Right lobe of liver (tissue), 6 donors: Measurements from ENCODE around the gene LYRM7. TPM values are rescaled to one million over a fixed set of nuclear protein-coding genes. Genes with fewer than 3 reads are reported as not detected.

Experiments used
- ATAC-seq, 4 donors: fragments of 200-7000 bp; cut with Tn5 transposase; one replicate each; pipeline ENCODE4 v1.9.1; 2020; ENCODE audit warnings: mild to moderate bottlenecking in 4 of 4, moderate library complexity in 4 of 4
- DNase-seq, 3 donors: peaks; one replicate each; pipeline ENCODE4 v3.0.0-alpha.2; 2020
- H3K27ac ChIP-seq, 3 donors: fragments of 200-600 bp; one replicate each; pipeline ENCODE4 v1.8.0; 2022
- H3K27me3 ChIP-seq, 2 donors: fragments of 200-600 bp; one replicate each; pipeline ENCODE4 v1.8.0; 2022
- H3K36me3 ChIP-seq, 4 donors: fragments of 200-600 bp; sonication (generic) in 1 of 4; one replicate each; pipeline versions ENCODE4 v1.5.1 to v1.8.0; 2017 to 2022; ENCODE audit warnings: control low read depth in 1 of 4
- H3K4me1 ChIP-seq, 4 donors: fragments of 200-600 bp; sonication (generic) in 1 of 4; one replicate each; pipeline versions ENCODE4 v1.5.1 to v1.8.0; 2017 to 2022; ENCODE audit warnings: control low read depth in 1 of 4
- H3K4me3 ChIP-seq, 3 donors: fragments of 200-600 bp; one replicate each; pipeline ENCODE4 v1.8.0; 2022
- H3K9me3 ChIP-seq, 4 donors: fragments of 200-600 bp; sonication (generic) in 1 of 4; one replicate each; pipeline versions ENCODE4 v1.5.1 to v1.8.0; 2017 to 2022; ENCODE audit warnings: control low read depth in 1 of 4
- POLR2A ChIP-seq: fragments of 450-650 bp; IDR thresholded peaks from one replicate; pipeline ENCODE4 v1.6.1; 2017; ENCODE audit warnings: antibody characterized with exemption, mild to moderate bottlenecking
- WGBS: methylation state at CpG from one replicate; pipeline ENCODE4 v1.1.6; 2018; ENCODE audit warnings: low coverage, low lambda C conversion rate; ENCODE audit not compliant: insufficient coverage; ENCODE audit errors: missing lambda C conversion rate; 5-methylcytosine and 5-hydroxymethylcytosine counted together
- intact Hi-C, 2 donors: fragments of 100-400 bp; cut with DNase I; formaldehyde crosslinking; loops; one replicate each; pipeline versions ENCODE4 v1.11.2 to v1.14.1; 2022
- total RNA-seq, 6 experiments: library from RNA; depleted of rRNA in 2 of 6; stranded (reverse); fragments of >200 nt in 2 of 6; fragmentation: NEBNext Ultra II Directional in 3 of 6; extraction: Animal tissue kit (Norgen Biotek cat#: 25700) in 3 of 6; gene quantifications; one replicate each; pipeline versions ENCODE4 v1.1.0 to v1.2.4, GENCODE V29; 2016 to 2023
- TF ChIP-seq, protein P1 (sequence below), 4 donors: fragments of 200-600 bp in 3 of 4; fragments of 450-650 bp in 1 of 4; IDR thresholded peaks; one replicate each; pipeline versions ENCODE4 v1.5.1 to v1.8.0; 2016 to 2022; ENCODE audit warnings: antibody characterized with exemption in 4 of 4, mild to moderate bottlenecking in 2 of 4
- donor health status: DM: no; HTN: yes; CAD: no.
- donor health status: DM: no; HTN: no; CAD: no.
- donor health status: DM: no; HTN: no; CAD: no.
- donor health status: DM: no; HTN: yes; CAD: no.
- donor health status: DM: no; HTN: yes; CAD: no.

LYRM7 gene
- total RNA-seq, 6 experiments from 2014 or later: 4.4 to 9.5 (median 5.6) TPM

DNA sequence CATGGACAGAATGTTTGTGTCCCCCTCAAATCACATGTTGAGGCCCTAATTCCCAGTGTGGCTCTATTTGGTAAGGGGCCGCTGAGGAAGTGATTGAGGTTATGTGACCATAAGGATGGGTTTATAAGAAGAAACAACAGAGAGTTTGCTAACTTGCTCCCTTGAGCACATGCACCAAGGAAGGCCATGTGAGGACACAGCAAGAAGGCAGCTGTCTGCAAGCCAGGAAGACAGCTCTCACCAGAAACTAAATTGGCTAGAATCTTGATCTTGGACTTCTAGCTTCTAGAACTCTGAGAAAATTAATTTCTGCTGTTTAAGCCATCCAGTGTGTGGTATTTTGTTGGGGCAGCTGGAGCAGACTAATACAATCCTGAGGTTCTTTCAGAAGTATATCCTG lies 57.9 kb downstream of the LYRM7 start:
- Histone ChIP-seq H3K27me3 (no peaks in the 10 kb centered on the region), H3K4me3 (no peak overlapping the region), H3K27ac (no peak overlapping the region), H3K4me1 (no peaks in the 10 kb centered on the region), H3K9me3 (no peaks in the 10 kb centered on the region), H3K36me3 (no peaks in the 10 kb centered on the region)
- no peak for TF ChIP-seq POLR2A
- TF ChIP-seq, protein P1, sequence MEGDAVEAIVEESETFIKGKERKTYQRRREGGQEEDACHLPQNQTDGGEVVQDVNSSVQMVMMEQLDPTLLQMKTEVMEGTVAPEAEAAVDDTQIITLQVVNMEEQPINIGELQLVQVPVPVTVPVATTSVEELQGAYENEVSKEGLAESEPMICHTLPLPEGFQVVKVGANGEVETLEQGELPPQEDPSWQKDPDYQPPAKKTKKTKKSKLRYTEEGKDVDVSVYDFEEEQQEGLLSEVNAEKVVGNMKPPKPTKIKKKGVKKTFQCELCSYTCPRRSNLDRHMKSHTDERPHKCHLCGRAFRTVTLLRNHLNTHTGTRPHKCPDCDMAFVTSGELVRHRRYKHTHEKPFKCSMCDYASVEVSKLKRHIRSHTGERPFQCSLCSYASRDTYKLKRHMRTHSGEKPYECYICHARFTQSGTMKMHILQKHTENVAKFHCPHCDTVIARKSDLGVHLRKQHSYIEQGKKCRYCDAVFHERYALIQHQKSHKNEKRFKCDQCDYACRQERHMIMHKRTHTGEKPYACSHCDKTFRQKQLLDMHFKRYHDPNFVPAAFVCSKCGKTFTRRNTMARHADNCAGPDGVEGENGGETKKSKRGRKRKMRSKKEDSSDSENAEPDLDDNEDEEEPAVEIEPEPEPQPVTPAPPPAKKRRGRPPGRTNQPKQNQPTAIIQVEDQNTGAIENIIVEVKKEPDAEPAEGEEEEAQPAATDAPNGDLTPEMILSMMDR (IDR thresholded peaks at IDR 0.05): no peak
- 86% methylated on average over 1 of the region's 1 CpG for WGBS
- ATAC-seq: no peak
- intact Hi-C loops: no loop called here
- DNase-seq: no peak

DNA sequence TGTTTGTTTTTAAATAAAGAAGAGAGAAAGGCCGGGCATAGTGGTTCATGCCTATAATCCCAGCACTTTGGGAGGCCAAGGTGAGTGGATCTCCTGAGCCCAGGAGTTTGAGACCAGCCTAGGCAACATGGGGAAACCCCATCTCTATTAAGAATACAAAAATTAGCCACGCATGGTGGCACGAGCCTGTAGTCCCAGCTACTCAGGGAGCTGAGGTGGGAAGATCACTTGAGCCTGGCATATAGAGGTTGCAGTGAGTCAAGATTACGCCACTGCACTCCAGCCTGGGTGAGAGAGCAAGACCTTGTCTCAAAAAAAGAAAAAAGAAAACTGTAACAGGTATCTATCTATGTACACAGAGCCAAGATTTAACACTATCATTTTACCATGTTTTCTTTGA lies 58.9 kb downstream of the LYRM7 start:
- ATAC-seq (no peak), DNase-seq (no peak)
- 80% methylated on average over 4 of the region's 4 CpGs for WGBS
- no peak overlapping the region for H3K4me3 ChIP-seq
- TF ChIP-seq, protein P1 (IDR thresholded peaks at IDR 0.05): no peak
- H3K4me1 ChIP-seq: no peaks in the 10 kb centered on the region
- intact Hi-C loops: no loop called here
- H3K36me3 ChIP-seq: no peaks in the 10 kb centered on the region
- H3K9me3 ChIP-seq: no peaks in the 10 kb centered on the region
- no peaks in the 10 kb centered on the region for H3K27me3 ChIP-seq
- H3K27ac ChIP-seq: no peak overlapping the region

DNA sequence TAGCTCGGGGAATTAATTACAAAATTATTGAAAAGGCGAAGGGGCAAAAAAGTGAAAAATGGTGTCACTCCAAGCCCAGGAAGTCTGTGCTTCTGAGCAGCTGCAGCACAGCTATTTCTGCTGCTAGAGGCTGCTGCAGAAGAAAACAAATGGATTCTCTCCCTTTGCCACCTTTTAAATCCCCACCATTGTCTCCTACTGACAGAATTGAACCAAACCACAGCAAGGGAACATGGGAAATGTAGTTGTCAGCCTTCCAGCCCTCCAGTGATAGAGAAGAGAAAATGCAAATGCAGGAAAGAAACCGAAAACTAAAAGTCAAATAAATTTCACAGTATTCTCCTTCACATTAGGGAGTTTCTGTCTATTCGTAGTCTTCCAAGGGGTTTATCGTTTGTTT lies 59.7 kb downstream of the LYRM7 start:
- Histone ChIP-seq H3K27me3 (no peaks in the 10 kb centered on the region), H3K27ac (no peak overlapping the region), H3K9me3 (no peaks in the 10 kb centered on the region), H3K36me3 (no peaks in the 10 kb centered on the region), H3K4me3 (no peak overlapping the region), H3K4me1 (no peaks in the 10 kb centered on the region)
- DNase-seq (no peak), ATAC-seq (no peak)
- WGBS: 76% methylated on average over 5 of the region's 5 CpGs
- TF ChIP-seq, protein P1 (IDR thresholded peaks at IDR 0.05): no peak
- no peak for TF ChIP-seq POLR2A
- intact Hi-C loops: no loop called here

DNA sequence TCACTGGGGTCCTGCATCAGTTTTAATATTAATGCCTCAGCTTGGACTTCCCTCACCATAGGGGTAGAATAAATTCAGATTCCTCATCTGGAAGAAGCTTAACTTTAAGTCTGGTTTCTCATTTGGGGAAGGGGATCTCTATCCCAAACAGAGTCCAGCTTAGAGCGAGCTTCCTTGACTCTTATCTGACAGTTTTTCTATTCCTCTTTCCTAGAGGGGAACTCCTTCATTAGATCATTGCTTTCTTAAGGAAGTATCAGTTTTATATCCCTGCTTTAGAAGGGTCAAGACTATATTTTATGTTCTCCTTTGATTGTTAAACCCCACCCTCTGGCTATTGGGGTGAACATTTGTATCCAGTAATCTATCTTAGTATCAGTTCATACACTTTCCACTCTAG lies 68.9 kb downstream of the LYRM7 start:
- Histone ChIP-seq H3K4me3 (no peak overlapping the region), H3K9me3 (no peaks in the 10 kb centered on the region), H3K27ac (no peak overlapping the region), H3K36me3 (no peaks in the 10 kb centered on the region), H3K4me1 (no peaks in the 10 kb centered on the region), H3K27me3 (no peaks in the 10 kb centered on the region)
- TF ChIP-seq, protein P1 (IDR thresholded peaks at IDR 0.05): no peak
- no peak for TF ChIP-seq POLR2A
- intact Hi-C loops: no loop called here
- WGBS: 69% methylated on average over 1 of the region's 1 CpG
- DNase-seq: no peak
- peak in 1 of 4 donors; percentile 18 for ATAC-seq

DNA sequence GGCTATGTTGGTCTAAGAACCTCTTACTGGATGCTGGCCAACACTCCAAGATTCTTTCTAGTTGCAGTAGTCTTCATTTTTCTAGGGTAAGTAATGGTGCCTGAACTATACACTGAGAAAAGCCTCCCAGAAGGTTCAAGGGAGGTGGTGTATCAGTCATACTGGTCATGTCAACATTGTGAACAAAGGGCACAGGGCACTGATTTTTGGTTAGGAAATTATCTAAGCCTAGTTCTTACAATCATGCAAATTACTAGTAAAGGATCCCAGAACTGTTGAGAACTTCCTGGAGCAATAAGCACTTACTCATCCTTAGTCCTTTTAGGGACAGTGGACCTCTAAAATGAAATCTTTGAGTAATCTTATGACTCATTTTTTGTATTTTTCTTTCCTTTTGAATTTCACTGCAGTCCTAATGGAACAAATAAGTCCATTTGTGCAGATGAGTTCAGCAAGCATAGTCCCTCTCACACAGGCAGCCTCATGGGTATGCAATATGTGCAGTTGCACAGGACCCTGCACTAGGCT lies 72.0 kb downstream of the LYRM7 start:
- Histone ChIP-seq H3K27ac (no peak overlapping the region), H3K27me3 (no peaks in the 10 kb centered on the region), H3K9me3 (no peaks in the 10 kb centered on the region), H3K4me3 (no peak overlapping the region), H3K36me3 (no peaks in the 10 kb centered on the region), H3K4me1 (no peaks in the 10 kb centered on the region)
- intact Hi-C loops: no loop called here
- no peak for TF ChIP-seq POLR2A
- TF ChIP-seq, protein P1 (IDR thresholded peaks at IDR 0.05): no peak
- ATAC-seq (peak in 1 of 4 donors; percentile 31), DNase-seq (no peak)
